Gastroesophageal sphincter (tissue), 3 donors: ENCODE data around the gene ARMC12.

Source experiments
- CTCF ChIP-seq, 4 experiments: fragments of 200-600 bp in 2 of 4; fragments of 450-650 bp in 2 of 4; sonication (generic) in 1 of 4; IDR thresholded peaks; one replicate each; pipeline ENCODE4 v1.5.1; 2017 to 2019; ENCODE audit warnings: antibody characterized with exemption in 4 of 4, mild to moderate bottlenecking in 2 of 4, moderate library complexity in 2 of 4
- POLR2A ChIP-seq, 2 donors: fragments of 450-650 bp; IDR thresholded peaks; one replicate each; pipeline ENCODE4 v1.6.1; 2017; ENCODE audit warnings: antibody characterized with exemption in 2 of 2, mild to moderate bottlenecking in 2 of 2, moderate library complexity in 1 of 2

GRCh38 chr6:35736253-35736894 is 458 bp upstream of the ARMC12 start:
- TF ChIP-seq CTCF (IDR thresholded peaks at IDR 0.05) (peak in 3 of 4 experiments; percentile 81 to 91 (median 83)), POLR2A (IDR thresholded peaks at IDR 0.05) (no peak)
